Glutamatergic neuron (in vitro differentiated cells): ENCODE results near the gene RAB40A. TPM values are rescaled to one million over a fixed set of nuclear protein-coding genes. Genes with fewer than 3 reads are reported as not detected.
"Not testable (repeated sequence)": the region's sequence is repeated elsewhere in the genome, so short reads cannot be mapped to it uniquely, and the experiment has no call there.

Experiments
- DNase-seq: peaks from one replicate; pipeline ENCODE4 v3.0.0; 2022
- H3K27ac Mint-ChIP-seq: one replicate; pipeline ENCODE4 v1.8.0; 2020; ENCODE audit warnings: mild to moderate bottlenecking, mixed read lengths, inconsistent platforms; ENCODE audit not compliant: unreplicated experiment
- H3K27me3 Mint-ChIP-seq: one replicate; pipeline ENCODE4 v1.8.0; 2020; ENCODE audit warnings: mild to moderate bottlenecking, moderate library complexity, mixed read lengths, inconsistent platforms; ENCODE audit not compliant: unreplicated experiment
- H3K36me3 Mint-ChIP-seq: one replicate; pipeline ENCODE4 v1.8.0; 2020; ENCODE audit warnings: mild to moderate bottlenecking, mixed read lengths, inconsistent platforms; ENCODE audit not compliant: unreplicated experiment
- H3K4me1 Mint-ChIP-seq: one replicate; pipeline ENCODE4 v1.8.0; 2020; ENCODE audit warnings: mild to moderate bottlenecking, low read depth, mixed read lengths, inconsistent platforms; ENCODE audit not compliant: unreplicated experiment
- H3K4me3 Mint-ChIP-seq: one replicate; pipeline ENCODE4 v1.8.0; 2020; ENCODE audit warnings: mild to moderate bottlenecking, mixed read lengths, inconsistent platforms; ENCODE audit not compliant: unreplicated experiment
- H3K9me3 Mint-ChIP-seq: one replicate; pipeline ENCODE4 v1.8.0; 2020; ENCODE audit warnings: mild to moderate bottlenecking, moderate library complexity, mixed read lengths, inconsistent platforms; ENCODE audit not compliant: unreplicated experiment
- CTCF ChIP-seq: fragments of 200-600 bp; sonication (generic); IDR thresholded peaks from one replicate; pipeline ENCODE4 v1.5.0; 2021; ENCODE audit not compliant: partially characterized antibody, unreplicated experiment
- total RNA-seq: library from RNA; stranded (reverse); fragmentation: NEBNext Ultra II Directional; extraction: Animal tissue kit (Norgen Biotek cat#: 25700); gene quantifications from one replicate; pipeline ENCODE4 v1.2.1, GENCODE V29; 2021; ENCODE audit not compliant: unreplicated experiment

The RAB40A gene
- total RNA-seq, 1 donor from 2014 or later = 0.47 TPM

DNA sequence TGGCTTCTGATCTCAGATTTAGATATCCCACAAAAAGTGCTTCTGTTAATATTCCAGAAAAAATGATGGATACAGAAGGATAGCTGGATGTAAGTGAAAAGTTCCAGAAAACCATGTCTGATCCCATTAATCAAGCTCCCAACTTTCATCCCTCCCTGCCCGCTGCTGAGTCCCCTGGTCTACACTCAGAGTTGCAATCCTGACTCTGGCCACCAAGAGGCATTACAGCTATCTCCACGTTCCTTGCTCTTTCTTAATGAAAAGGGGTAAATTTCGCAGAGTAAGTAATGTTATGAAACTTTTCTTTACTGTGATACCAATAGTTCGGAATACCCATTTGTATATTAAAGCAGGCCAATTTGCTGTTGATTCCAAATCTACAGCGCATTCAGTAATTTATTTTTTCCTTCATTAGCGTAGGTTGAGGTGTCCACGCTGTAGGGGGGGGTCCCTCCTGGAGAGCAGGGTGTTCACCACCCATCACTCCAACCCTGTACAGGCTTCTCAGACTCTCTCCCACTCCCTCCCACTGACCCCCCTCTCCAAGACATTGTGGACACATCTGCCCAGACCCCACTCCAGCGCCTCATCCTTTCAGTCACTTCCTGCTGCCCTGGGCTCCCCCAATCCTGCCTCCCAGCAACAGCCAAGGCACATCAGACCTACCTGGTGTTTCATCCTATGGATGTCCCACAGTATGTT, 55.1 kb downstream of the RAB40A start:
- Mint-ChIP-seq H3K36me3 (no peaks in the 10 kb centered on the region), H3K27ac (peak overlapping the region; percentile 72), H3K9me3 (no peaks in the 10 kb centered on the region), H3K4me3 (peak overlapping the region; percentile 46), H3K27me3 (no peaks in the 10 kb centered on the region), H3K4me1 (no peaks in the 10 kb centered on the region)
- TF ChIP-seq CTCF = no peak
- peak; percentile 37 for DNase-seq

- no peak for DNase-seq
- H3K9me3 Mint-ChIP-seq = no peaks in the 10 kb centered on the region
- no peaks in the 10 kb centered on the region for H3K4me1 Mint-ChIP-seq
- H3K27me3 Mint-ChIP-seq = peaks cover 1% of the 10 kb centered on the region
- no peak for TF ChIP-seq CTCF
- H3K4me3 Mint-ChIP-seq = no peak overlapping the region
- H3K36me3 Mint-ChIP-seq = no peaks in the 10 kb centered on the region
- H3K27ac Mint-ChIP-seq = no peak overlapping the region
These were observed 58.1 kb downstream of the RAB40A start for GRCh38 chrX:103461156-103461555.

GRCh38 chrX:103460001-103460755, 59.1 kb downstream of the RAB40A start:
- not testable (repeated sequence) for H3K9me3 Mint-ChIP-seq, H3K4me3 Mint-ChIP-seq, DNase-seq, H3K27ac Mint-ChIP-seq, H3K27me3 Mint-ChIP-seq, H3K36me3 Mint-ChIP-seq, H3K4me1 Mint-ChIP-seq

- no peak for DNase-seq
- Mint-ChIP-seq H3K27me3 (peaks cover 2% of the 10 kb centered on the region), H3K36me3 (peaks cover 6% of the 10 kb centered on the region), H3K4me3 (no peak overlapping the region), H3K27ac (no peak overlapping the region), H3K4me1 (no peaks in the 10 kb centered on the region), H3K9me3 (no peaks in the 10 kb centered on the region)
- TF ChIP-seq CTCF = no peak
These were observed 65.6 kb downstream of the RAB40A start for GRCh38 chrX:103453655-103454054.

Other genes starting within 250 kb of the RAB40A start
- gene TCEAL5, start 242.7 kb downstream of the RAB40A start, total RNA-seq = 8.7 TPM
- 150 TPM for gene BEX2, start 208.5 kb downstream of the RAB40A start, total RNA-seq
- gene TCEAL7, start 189.2 kb downstream of the RAB40A start, total RNA-seq = 67.2 TPM
- 27.0 TPM for gene TCEAL9, start 163.0 kb downstream of the RAB40A start, total RNA-seq
- gene BEX3, start 143.0 kb downstream of the RAB40A start, total RNA-seq = 242 TPM
- gene TCEAL4, start 66.0 kb upstream of the RAB40A start, total RNA-seq = 56.5 TPM
- 9.0 TPM for gene TCEAL3, start 88.5 kb upstream of the RAB40A start, total RNA-seq
- 7.7 TPM for gene TCEAL1, start 109.5 kb upstream of the RAB40A start, total RNA-seq
- gene MORF4L2, start 167.2 kb upstream of the RAB40A start, total RNA-seq = 409 TPM
- gene TMEM31, start 191.4 kb upstream of the RAB40A start, total RNA-seq = not detected